ENCODE results near the gene PKD2L1.

Gene PKD2L1

GRCh38 chr10:100245484-100246220 lies 84.4 kb downstream of the PKD2L1 start:
- no CpG with 5 or more reads among the region's 5 CpGs for WGBS (ENCODE audit: insufficient coverage, insufficient read length)
- no peaks in the 10 kb centered on the region for H3K9me3 ChIP-seq (ENCODE audit: control insufficient read depth, insufficient read depth, low read length)
- H3K36me3 ChIP-seq (ENCODE audit: control insufficient read depth, insufficient read depth, low read length), result peaks cover 4% of the 10 kb centered on the region; the same call in 1 of the 2 replicates
- no peaks in the 10 kb centered on the region for H3K27me3 ChIP-seq (ENCODE audit: control insufficient read depth, insufficient read depth, low read length)
- H3K4me1 ChIP-seq (ENCODE audit: control insufficient read depth, insufficient read depth, low read length), result no peaks in the 10 kb centered on the region
- no peak for DNase-seq (ENCODE audit: low read depth, low spot score)
- no peak overlapping the region for H3K27ac ChIP-seq (ENCODE audit: low read length)
- no peak overlapping the region for H3K4me3 ChIP-seq (ENCODE audit: low read length)

GRCh38 chr10:100239851-100240250 lies 90.2 kb downstream of the PKD2L1 start:
- no peak overlapping the region for H3K4me3 ChIP-seq (ENCODE audit: low read length)
- H3K4me1 ChIP-seq (ENCODE audit: control insufficient read depth, insufficient read depth, low read length), result no peaks in the 10 kb centered on the region
- WGBS (ENCODE audit: insufficient coverage, insufficient read length), result no CpG with 5 or more reads among the region's 3 CpGs
- no peak overlapping the region for H3K27ac ChIP-seq (ENCODE audit: low read length)
- peaks cover 4% of the 10 kb centered on the region; the same call in 1 of the 2 replicates for H3K36me3 ChIP-seq (ENCODE audit: control insufficient read depth, insufficient read depth, low read length)
- no peaks in the 10 kb centered on the region for H3K9me3 ChIP-seq (ENCODE audit: control insufficient read depth, insufficient read depth, low read length)
- H3K27me3 ChIP-seq (ENCODE audit: control insufficient read depth, insufficient read depth, low read length), result no peaks in the 10 kb centered on the region
- no peak for DNase-seq (ENCODE audit: low read depth, low spot score)

GRCh38 chr10:100238429-100238828 lies 91.6 kb downstream of the PKD2L1 start:
- Histone ChIP-seq H3K27ac (ENCODE audit: low read length) (no peak overlapping the region), H3K4me1 (ENCODE audit: control insufficient read depth, insufficient read depth, low read length) (no peaks in the 10 kb centered on the region), H3K27me3 (ENCODE audit: control insufficient read depth, insufficient read depth, low read length) (no peaks in the 10 kb centered on the region), H3K4me3 (ENCODE audit: low read length) (no peak overlapping the region), H3K9me3 (ENCODE audit: control insufficient read depth, insufficient read depth, low read length) (no peaks in the 10 kb centered on the region), H3K36me3 (ENCODE audit: control insufficient read depth, insufficient read depth, low read length) (peaks cover 2% of the 10 kb centered on the region; the same call in 1 of the 2 replicates)
- DNase-seq (ENCODE audit: low read depth, low spot score), result no peak
- WGBS (ENCODE audit: insufficient coverage, insufficient read length), result no CpG with 5 or more reads among the region's 7 CpGs

Data from iPS DF 6.9 (cell line).